Measurements from ENCODE around the gene RAVER1. TPM values are rescaled to one million over a fixed set of nuclear protein-coding genes. Genes with fewer than 3 reads are reported as not detected.

The RAVER1 gene
- total and polyA plus RNA-seq, 2 of the 13 experiments (the other 11 are each of a cell fraction or from before 2014, with no cell fraction given) = 3.6 to 7.9 TPM

DNA sequence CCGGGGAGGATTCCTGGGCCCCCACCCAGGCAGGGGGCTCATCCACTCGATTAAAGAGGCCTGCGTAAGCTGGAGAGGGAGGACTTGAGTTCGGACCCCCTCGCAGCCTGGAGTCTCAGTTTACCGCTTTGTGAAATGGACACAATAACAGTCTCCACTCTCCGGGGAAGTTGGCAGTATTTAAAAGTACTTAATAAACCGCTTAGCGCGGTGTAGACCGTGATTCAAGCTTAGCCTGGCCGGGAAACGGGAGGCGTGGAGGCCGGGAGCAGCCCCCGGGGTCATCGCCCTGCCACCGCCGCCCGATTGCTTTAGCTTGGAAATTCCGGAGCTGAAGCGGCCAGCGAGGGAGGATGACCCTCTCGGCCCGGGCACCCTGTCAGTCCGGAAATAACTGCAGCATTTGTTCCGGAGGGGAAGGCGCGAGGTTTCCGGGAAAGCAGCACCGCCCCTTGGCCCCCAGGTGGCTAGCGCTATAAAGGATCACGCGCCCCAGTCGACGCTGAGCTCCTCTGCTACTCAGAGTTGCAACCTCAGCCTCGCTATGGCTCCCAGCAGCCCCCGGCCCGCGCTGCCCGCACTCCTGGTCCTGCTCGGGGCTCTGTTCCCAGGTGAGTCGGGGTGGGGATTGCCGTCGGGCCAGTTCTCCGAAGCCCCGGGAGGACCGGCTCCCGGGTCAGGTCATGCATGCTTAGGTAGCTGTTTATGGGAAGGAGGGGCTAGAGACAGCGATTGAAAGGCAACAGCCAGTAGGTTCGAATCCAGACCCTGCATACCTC lies 62.5 kb downstream of the RAVER1 start, which contains the start of gene ICAM1 (continued):
- TF ChIP-seq, protein P1, sequence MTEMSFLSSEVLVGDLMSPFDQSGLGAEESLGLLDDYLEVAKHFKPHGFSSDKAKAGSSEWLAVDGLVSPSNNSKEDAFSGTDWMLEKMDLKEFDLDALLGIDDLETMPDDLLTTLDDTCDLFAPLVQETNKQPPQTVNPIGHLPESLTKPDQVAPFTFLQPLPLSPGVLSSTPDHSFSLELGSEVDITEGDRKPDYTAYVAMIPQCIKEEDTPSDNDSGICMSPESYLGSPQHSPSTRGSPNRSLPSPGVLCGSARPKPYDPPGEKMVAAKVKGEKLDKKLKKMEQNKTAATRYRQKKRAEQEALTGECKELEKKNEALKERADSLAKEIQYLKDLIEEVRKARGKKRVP (CRISPR knock-in tag; IDR thresholded peaks at IDR 0.05) = peak in 1 of 2 experiments; percentile 62; a peak in 2 of 4 replicates
- TF ChIP-seq SP1 (IDR thresholded peaks at IDR 0.05) = no peak
- TF ChIP-seq SP1 (CRISPR knock-in tag; IDR thresholded peaks at IDR 0.05) = peak; percentile 65
- TF ChIP-seq, protein P2, sequence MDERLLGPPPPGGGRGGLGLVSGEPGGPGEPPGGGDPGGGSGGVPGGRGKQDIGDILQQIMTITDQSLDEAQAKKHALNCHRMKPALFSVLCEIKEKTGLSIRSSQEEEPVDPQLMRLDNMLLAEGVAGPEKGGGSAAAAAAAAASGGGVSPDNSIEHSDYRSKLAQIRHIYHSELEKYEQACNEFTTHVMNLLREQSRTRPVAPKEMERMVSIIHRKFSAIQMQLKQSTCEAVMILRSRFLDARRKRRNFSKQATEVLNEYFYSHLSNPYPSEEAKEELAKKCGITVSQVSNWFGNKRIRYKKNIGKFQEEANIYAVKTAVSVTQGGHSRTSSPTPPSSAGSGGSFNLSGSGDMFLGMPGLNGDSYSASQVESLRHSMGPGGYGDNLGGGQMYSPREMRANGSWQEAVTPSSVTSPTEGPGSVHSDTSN (CRISPR knock-in tag; IDR thresholded peaks at IDR 0.05) = no peak
- no peak for TF ChIP-seq HMGA1 (CRISPR knock-in tag; conservative IDR thresholded peaks at IDR 0.05)
- TF ChIP-seq, protein P3, sequence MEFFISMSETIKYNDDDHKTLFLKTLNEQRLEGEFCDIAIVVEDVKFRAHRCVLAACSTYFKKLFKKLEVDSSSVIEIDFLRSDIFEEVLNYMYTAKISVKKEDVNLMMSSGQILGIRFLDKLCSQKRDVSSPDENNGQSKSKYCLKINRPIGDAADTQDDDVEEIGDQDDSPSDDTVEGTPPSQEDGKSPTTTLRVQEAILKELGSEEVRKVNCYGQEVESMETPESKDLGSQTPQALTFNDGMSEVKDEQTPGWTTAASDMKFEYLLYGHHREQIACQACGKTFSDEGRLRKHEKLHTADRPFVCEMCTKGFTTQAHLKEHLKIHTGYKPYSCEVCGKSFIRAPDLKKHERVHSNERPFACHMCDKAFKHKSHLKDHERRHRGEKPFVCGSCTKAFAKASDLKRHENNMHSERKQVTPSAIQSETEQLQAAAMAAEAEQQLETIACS (CRISPR knock-in tag; IDR thresholded peaks at IDR 0.05) = no peak
- TF ChIP-seq, protein P4, sequence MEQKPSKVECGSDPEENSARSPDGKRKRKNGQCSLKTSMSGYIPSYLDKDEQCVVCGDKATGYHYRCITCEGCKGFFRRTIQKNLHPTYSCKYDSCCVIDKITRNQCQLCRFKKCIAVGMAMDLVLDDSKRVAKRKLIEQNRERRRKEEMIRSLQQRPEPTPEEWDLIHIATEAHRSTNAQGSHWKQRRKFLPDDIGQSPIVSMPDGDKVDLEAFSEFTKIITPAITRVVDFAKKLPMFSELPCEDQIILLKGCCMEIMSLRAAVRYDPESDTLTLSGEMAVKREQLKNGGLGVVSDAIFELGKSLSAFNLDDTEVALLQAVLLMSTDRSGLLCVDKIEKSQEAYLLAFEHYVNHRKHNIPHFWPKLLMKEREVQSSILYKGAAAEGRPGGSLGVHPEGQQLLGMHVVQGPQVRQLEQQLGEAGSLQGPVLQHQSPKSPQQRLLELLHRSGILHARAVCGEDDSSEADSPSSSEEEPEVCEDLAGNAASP (CRISPR knock-in tag; IDR thresholded peaks at IDR 0.05; ENCODE audit: borderline replicate concordance) = peak; percentile 65; the same call in 1 of the 2 replicates
- TF ChIP-seq, protein P5, sequence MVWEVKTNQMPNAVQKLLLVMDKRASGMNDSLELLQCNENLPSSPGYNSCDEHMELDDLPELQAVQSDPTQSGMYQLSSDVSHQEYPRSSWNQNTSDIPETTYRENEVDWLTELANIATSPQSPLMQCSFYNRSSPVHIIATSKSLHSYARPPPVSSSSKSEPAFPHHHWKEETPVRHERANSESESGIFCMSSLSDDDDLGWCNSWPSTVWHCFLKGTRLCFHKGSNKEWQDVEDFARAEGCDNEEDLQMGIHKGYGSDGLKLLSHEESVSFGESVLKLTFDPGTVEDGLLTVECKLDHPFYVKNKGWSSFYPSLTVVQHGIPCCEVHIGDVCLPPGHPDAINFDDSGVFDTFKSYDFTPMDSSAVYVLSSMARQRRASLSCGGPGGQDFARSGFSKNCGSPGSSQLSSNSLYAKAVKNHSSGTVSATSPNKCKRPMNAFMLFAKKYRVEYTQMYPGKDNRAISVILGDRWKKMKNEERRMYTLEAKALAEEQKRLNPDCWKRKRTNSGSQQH (CRISPR knock-in tag; IDR thresholded peaks at IDR 0.05; ENCODE audit: low read depth) = peak; percentile 69; the same call in 1 of the 2 replicates
- no peak for TF ChIP-seq ZNF83 (CRISPR knock-in tag; IDR thresholded peaks at IDR 0.05; ENCODE audit: borderline replicate concordance)
- TF ChIP-seq NFE2L2 (IDR thresholded peaks at IDR 0.05; ENCODE audit: low read length) = no peak
- 0 out of 2 replicates have a peak, but pooled peaks have one; percentile 68 for TF ChIP-seq SRY (CRISPR knock-in tag; IDR thresholded peaks at IDR 0.05)
- peak; percentile 97 for TF ChIP-seq ZSCAN20 (CRISPR knock-in tag; IDR thresholded peaks at IDR 0.05; ENCODE audit: borderline replicate concordance)
- TF ChIP-seq PAF1 (CRISPR knock-in tag; IDR thresholded peaks at IDR 0.05) = no peak
- TF ChIP-seq POLR2A (IDR thresholded peaks at IDR 0.05; ENCODE audit: insufficient read depth in 1 of 2, low read depth in 2 of 2, low read length in 2 of 2) = peak; percentile 96 to 98
- TF ChIP-seq, protein P6, sequence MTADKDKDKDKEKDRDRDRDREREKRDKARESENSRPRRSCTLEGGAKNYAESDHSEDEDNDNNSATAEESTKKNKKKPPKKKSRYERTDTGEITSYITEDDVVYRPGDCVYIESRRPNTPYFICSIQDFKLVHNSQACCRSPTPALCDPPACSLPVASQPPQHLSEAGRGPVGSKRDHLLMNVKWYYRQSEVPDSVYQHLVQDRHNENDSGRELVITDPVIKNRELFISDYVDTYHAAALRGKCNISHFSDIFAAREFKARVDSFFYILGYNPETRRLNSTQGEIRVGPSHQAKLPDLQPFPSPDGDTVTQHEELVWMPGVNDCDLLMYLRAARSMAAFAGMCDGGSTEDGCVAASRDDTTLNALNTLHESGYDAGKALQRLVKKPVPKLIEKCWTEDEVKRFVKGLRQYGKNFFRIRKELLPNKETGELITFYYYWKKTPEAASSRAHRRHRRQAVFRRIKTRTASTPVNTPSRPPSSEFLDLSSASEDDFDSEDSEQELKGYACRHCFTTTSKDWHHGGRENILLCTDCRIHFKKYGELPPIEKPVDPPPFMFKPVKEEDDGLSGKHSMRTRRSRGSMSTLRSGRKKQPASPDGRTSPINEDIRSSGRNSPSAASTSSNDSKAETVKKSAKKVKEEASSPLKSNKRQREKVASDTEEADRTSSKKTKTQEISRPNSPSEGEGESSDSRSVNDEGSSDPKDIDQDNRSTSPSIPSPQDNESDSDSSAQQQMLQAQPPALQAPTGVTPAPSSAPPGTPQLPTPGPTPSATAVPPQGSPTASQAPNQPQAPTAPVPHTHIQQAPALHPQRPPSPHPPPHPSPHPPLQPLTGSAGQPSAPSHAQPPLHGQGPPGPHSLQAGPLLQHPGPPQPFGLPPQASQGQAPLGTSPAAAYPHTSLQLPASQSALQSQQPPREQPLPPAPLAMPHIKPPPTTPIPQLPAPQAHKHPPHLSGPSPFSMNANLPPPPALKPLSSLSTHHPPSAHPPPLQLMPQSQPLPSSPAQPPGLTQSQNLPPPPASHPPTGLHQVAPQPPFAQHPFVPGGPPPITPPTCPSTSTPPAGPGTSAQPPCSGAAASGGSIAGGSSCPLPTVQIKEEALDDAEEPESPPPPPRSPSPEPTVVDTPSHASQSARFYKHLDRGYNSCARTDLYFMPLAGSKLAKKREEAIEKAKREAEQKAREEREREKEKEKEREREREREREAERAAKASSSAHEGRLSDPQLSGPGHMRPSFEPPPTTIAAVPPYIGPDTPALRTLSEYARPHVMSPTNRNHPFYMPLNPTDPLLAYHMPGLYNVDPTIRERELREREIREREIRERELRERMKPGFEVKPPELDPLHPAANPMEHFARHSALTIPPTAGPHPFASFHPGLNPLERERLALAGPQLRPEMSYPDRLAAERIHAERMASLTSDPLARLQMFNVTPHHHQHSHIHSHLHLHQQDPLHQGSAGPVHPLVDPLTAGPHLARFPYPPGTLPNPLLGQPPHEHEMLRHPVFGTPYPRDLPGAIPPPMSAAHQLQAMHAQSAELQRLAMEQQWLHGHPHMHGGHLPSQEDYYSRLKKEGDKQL (CRISPR knock-in tag; IDR thresholded peaks at IDR 0.05; ENCODE audit: low read depth) = peak; percentile 60
- no peak for TF ChIP-seq AGO2 (optimal IDR thresholded peaks at IDR 0.05; ENCODE audit: low read depth, low read length)
- no peak for TF ChIP-seq ZZZ3 (CRISPR knock-in tag; IDR thresholded peaks at IDR 0.05; ENCODE audit: borderline replicate concordance)
- peak; percentile 87 for TF ChIP-seq RXRB (CRISPR knock-in tag; IDR thresholded peaks at IDR 0.05; ENCODE audit: borderline replicate concordance)

All from HepG2 (cell line).